ENCODE measurements around the gene SLC6A18.

Gene SLC6A18

DNA sequence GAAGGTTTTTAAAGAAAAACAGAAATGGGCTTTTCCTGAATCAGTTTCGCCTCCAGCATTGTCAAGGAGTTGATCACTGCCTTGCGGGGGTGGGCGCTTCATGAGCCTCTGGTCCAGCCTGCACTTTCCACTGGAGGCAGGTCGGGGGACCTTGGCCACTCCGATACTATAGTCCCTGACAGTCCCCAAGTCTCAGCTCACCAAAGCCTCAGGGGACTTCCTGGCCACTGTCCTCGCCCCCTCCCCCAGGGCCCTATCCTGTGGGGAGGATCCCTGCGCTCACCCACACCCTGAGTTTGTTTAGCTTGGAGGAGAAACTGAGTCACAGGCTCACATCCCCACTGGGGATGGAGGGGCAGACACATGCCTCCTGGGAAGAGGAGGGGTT, 22.4 kb upstream of the SLC6A18 start:
- DNase-seq (ENCODE audit: low read depth): no peak

DNA sequence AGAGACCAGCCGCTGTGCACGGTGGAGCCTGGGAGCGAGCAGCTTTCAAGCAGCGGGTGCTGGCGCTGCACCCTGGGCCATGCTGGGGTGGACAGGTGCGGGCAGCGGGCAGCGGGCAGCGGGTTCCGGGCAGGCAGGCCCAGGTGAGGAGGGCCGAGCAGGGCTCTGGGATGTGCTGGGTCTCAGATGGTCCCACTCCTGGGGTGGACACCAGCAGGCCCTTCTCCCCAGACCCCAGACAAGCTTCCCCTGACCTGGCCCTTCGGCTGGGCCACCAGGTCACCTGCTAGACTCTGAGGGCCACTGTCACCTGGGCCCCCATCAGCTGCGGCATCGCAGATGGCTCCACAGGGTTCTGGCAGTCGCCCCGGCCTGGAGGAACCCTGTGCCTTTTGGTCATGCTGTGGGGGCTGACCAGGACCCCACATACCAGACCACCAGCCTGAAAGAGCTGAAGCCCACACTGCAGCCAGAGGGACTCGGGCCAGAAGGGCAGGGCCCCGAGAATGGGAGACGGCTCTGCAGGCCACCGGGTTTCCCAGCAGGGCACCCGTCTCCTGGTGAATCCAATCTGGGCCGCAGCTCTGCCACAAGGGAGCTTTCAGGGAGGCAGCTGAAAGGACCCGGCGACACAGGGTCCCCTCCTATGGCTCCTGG, 21.7 kb upstream of the SLC6A18 start:
- DNase-seq (ENCODE audit: low read depth): no peak

DNA sequence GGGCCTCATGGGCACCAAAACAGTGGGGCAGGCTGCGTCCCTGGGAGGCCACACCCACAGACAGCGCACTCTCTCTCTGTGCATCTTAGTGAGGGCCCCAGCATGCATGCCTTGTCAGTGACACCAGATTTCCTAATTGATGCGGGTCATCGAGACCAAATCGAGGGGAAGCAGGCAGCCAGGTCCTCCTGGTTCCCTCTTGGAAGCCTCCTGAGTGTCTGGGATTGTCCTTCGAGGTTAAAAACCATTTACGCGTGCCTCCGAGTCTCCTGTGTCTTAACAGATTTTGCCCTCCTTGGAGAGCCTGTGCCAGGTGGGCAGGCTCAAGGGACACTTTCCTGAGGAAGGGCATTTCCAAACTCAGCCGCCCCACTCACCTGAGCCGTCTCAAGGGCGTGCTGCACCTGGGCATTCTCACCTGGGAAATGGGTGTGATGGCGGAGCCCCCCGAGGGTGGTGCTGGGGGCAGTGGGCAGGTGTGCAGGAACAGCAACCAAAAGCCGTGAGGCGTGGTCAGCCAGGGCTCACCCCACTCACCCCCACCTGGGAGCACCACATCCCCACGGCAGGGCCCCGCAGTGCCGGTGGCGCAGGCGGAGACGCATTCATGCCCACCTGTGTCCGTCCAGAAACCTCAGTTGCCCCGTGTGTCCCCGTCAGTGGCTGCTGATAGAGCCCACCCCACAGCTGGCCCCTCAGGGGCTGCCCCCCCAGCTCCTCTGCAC, 21.1 kb upstream of the SLC6A18 start:
- DNase-seq (ENCODE audit: low read depth): no peak

DNA sequence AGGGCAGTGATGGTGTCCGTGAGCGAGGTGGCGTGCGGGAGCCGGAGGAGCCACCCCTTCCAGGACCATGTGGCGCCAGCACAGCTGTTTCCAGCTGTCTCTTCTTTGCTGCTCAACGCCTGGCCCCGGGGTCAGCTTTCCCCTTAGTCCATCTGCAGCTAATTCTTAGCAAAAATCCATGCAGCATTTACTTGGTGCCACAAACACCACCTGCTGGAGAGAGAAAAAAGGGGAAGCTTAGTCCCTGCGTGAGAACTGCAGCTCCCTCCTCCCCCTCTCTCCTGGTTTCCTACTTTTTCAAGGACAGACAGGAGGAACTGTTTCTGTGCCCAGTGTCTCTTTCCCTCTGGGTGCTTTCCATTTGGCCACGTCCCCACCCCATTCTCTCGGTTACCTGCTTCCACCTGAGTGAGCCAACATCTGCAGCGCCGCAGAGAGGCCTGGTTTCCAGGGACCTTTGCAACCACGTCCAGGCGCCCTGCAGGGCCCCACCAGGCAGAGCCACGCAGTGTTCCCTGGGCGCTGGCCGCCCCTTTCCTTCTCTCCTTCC, 20.4 kb upstream of the SLC6A18 start:
- DNase-seq (ENCODE audit: low read depth): peak; percentile 24

DNA sequence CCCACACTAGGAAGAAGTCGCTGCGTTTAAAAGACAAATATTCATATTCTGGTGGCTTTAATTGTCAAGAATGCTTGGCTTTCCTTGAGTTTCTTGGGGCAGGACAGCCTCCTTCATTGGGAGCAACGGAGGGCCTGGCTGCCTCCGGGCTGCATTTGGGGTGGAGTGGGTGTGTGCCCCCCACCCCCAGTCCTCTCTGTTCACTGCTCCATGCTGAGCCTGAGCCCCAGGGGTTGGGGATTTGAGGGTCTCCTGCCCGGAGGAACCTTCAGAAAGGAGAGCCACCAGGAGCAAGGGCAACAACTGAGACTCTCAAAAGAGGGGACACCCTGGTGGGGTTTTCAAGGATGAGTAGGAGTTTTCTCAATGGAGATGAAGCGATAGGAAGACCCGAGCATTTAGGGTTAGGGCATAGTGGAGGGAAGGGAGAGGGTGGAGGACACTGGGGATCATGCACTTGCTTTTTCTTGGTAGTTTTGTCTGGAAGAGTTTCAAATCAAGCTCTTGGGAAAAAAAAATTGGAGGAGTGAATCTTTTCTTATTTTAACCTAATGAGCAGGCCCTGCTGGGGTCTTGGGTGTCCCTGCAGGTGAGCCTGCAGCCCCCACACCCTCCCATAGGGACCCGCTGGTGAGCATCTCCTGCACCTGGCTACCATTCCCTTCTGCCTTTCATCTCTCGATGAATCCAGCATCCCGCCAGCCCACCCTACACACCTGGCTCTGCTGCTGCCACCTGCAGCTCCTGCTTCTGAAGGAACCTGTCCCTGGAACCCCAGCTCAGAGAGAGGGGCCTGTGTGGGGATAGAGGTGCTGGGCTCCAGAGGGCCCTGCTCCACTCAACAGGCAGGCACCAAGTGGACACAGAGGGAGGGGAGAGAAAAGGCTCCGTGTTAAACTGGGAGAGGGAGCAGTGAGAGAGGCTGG, 19.7 kb upstream of the SLC6A18 start:
- DNase-seq (ENCODE audit: low read depth): no peak

DNA sequence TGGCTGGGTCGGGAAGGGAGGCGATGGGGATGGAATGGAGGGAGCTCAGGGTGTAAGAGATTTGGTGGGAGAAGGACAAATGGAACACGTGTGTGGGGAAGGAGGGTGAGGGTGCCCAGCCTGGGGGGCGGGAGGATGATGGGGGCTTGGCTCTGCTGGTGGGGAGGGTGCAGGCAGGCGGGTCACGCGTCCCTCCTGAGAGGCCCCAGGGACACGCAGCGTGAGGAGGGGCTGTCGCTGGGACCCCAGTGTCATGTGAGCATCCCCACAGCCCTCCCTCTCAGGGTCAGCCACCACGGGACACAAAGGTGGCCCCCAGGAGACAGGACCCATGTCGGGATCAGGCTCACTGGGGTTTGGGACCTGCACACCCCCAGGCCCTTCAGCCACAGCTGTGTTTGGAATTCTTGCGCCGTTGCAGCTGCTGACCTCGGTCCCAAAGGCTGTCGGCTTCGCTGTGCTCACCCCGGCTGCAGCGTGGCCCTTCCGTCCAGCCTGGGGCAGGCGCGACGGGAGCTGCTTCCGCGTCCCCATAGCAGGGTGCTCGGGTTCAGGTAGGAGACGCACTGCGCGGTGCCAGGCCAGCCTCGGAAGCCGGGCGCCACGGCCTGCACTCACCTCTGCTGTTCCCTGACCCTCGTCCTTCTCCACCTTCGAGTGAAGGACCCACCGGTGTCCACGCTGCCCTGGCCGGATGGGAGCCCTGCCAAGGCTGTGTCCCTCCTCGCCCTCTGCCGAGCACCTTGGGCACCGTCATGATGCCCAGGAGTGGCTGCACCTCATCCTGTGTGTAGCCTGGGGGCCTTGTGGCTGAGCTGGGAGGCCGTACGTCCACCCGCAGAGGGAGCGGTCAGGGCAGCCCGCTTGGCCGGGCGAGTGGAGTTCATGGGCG, 18.4 kb upstream of the SLC6A18 start:
- DNase-seq (ENCODE audit: low read depth): no peak

DNA sequence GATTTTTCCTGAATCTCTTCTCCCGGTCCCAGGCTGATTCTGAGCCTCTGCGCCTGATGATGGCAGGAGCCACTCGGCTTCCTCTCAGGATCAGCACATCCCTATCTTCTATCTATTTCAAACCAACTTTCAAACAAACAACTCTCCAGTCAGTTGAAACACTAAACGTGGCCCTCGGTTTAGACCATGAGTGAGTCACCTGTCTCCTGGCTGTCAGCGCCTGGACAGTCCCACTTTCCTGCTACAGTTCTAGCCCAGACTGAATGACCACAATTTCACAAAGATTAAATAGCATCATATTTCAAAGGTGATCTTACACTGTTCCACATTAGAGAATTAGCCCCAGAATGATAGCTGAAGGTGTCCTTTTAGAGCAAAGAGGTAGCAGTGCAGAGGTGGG, 17.6 kb upstream of the SLC6A18 start:
- no peak for DNase-seq (ENCODE audit: low read depth)

DNA sequence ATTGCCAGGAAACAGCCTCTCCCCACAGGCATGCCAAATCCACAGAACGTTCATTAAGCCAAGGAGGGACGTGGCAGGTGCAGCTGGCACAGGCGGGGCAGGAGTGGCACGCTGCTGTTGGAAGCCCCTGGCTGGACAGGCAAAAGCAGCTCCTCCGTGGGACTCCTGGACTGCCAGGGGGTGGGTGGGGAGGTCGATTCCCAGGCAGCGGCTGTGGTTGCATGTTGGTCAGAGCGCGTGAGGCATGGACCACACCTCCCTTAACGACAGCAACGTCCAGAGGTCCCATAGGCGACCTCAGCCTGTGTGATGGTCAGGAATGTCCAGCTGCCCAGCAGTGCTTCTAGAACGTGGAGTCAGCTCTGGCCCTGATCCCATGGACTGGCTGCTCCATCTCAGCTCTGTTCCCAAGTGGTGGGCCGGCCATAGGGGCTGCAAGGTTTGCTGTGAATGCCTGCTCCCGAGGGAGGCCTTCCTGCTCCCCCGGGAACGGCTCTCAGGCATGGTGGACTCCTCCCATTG, 16.9 kb upstream of the SLC6A18 start:
- DNase-seq (ENCODE audit: low read depth): no peak

DNA sequence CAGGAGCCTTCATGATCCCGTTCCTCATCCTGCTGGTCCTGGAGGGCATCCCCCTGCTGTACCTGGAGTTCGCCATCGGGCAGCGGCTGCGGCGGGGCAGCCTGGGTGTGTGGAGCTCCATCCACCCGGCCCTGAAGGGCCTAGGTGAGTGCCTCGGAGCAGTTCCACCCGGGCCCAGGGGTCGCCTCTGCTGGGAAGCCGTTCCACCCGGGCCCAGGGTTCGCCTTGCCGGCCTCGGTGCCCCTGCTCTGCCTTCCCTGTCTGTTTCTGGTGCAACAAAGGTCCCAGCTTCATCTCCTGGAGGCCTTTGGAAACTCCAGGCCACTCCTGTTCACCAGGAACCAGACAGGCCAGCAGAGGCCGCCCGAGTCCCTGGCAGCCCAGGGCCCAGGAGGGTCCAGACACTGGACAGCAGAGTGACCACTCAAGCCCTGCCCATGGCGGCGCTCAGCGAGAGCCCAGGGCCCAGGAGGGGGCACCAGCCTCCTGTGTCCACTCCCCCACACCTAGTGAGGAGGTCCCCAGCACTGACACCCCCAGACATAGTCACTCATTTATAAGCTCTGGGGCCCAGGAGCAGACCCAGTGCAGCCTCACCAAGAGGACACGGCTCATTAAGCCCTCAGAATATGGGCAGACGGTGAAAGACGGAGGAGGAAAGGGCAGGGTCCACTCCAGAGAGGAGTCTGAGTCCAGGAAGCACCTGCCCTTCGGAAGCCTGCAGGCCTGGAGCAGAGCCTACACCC, 16.3 kb upstream of the SLC6A18 start:
- DNase-seq (ENCODE audit: low read depth): peak; percentile 5

DNA sequence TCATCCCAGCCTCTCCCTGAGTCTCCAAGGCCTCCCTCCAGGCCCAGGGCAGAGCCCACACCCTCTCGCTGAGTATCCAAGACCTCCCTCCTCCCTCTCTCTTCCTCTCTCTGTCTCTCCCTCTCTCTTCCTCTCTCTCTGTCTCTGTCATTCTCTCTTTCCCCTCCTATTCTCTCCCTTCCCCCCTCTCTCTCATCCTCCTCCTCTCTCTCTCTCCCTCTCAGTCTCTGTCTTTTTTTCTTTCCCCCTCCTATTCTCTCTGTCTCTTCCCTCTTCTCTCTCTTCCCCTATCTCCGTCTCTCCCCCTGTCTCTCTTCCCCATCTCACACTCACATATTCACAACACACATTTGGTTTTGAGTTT, 15.7 kb upstream of the SLC6A18 start:
- no peak for DNase-seq (ENCODE audit: low read depth)

DNA sequence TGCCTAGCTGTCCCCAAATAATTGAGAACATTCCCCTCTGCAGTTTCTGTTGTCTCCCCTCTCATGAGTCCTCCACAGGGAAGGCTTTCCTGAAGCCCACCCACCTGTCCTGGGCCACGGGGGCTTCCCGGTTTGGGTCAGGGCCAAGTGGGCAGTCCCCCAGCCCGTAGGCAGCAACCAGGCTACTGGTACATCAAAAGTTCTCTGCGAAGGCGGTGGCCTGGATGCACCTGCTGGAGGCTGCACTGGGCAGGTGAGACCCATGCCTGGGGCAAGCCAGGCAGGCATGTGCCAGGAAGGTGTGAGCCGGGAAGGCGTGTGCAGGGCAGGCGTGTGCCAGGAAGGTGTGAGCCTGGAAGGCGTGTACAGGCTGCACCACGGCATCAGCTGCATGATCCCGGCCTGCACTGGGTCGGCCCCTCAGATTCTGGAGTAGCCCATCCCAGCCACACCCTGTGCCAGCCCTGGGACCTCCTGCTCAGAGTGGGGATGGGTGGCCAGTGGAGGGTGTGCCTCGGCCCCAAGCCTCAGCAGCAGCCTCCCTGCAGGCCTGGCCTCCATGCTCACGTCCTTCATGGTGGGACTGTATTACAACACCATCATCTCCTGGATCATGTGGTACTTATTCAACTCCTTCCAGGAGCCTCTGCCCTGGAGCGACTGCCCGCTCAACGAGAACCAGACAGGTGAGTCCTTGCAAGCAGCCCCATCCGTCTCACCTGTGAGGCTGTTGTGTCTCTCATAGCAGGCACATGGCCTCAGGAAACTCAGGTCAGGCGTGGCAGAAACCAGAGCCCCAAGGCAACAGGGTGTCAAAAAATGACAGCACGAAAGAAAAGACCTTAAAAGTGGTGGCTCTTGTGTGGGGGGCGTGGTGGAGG, 15.0 kb upstream of the SLC6A18 start:
- no peak for DNase-seq (ENCODE audit: low read depth)

DNA sequence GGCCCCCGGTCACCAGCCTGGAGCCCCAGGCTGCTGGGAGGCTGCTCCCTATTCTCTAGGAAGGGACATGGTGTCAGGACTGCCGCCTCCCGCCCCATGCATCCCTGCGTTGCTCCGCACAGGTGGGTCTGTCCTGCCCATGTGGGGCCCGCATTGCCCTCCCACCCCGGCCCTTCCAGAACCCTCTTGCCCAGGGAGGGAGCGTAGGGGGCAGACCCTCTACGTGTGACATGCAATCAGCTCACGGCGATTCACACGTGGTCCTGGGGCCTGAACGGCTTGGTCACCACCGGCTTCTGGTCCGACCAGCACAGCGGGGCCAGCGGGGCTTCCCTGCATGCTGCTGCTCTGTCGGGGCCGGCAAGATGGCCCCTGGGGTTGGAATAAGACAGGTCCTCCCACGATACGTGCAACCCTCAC, 14.3 kb upstream of the SLC6A18 start:
- DNase-seq (ENCODE audit: low read depth): no peak

DNA sequence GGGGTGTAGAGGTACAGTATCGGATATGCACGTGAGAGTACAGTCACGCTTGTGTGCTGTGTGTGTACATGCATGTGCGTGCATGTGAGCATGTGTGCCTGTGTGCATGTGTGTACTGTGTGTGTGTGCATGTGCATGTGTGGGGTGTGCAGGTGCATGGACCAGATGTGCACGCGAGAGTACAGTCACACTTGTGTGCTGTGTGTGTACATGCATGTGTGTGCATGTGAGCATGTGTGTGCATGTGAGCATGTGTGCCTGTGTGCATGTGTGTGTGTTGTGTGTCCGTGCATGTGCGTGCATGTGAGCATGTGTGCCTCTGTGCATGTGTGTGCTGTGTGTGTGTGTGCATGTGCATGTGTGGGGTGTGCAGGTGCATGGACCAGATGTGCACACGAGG, 13.5 kb upstream of the SLC6A18 start:
- no peak for DNase-seq (ENCODE audit: low read depth)

DNA sequence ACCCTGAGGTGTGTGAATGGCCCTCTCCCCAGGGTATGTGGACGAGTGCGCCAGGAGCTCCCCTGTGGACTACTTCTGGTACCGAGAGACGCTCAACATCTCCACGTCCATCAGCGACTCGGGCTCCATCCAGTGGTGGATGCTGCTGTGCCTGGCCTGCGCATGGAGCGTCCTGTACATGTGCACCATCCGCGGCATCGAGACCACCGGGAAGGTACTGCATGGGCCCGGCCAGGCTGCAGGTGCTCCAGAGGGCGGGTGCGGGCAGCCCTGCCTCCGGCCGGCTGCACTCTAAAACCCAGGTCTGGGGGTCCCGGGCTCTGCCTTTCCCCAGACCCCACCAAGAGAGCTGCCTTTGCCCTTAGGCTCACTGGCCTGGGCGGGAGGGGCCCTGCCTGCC, 12.9 kb upstream of the SLC6A18 start:
- no peak for DNase-seq (ENCODE audit: low read depth)

DNA sequence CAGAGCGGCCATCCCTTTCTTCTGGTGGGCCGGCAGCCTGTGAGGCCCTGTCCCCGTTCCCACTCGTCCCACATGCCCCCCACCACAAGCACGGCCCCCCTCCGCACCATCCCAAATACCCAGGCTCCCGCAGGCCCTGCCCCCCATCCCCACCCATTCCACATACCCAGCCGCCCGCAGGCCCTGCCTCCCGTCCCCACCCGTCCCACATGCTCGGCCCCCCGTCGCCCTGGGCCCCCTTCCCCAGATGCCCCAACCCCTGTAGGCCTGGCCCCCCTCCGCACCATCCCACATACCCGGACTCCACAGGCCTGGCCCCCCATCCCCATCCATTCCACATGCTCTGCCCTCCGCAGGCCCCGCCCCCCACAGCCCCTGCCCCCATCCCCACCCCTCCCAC, 12.3 kb upstream of the SLC6A18 start:
- no peak for DNase-seq (ENCODE audit: low read depth)

DNA sequence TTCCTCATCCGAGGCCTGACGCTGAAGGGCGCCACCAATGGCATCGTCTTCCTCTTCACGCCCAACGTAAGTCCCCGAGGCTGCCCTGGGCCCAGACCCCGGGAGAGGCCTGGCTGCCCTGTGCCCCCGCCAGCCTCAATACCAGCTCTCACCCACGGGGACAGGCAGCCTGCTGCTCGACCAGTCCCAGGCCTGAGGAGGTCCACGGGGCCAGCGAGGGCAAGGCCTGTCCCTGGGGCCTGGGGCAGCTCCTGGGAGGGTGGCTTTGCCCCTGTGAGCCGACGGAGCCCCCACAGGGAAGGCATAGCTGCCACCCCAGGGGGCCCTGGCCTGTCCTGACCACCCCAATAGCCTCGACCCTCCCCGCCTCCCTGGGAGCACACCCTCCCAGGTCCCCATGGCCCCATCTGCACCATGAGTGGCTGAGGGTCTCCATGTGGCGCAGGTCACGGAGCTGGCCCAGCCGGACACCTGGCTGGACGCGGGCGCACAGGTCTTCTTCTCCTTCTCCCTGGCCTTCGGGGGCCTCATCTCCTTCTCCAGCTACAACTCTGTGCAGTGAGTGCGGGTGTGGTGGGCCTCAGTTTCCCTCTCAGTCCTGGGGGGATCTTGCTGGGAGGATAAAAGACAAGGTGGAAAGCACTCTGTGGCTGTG, 11.5 kb upstream of the SLC6A18 start:
- DNase-seq (ENCODE audit: low read depth): no peak

DNA sequence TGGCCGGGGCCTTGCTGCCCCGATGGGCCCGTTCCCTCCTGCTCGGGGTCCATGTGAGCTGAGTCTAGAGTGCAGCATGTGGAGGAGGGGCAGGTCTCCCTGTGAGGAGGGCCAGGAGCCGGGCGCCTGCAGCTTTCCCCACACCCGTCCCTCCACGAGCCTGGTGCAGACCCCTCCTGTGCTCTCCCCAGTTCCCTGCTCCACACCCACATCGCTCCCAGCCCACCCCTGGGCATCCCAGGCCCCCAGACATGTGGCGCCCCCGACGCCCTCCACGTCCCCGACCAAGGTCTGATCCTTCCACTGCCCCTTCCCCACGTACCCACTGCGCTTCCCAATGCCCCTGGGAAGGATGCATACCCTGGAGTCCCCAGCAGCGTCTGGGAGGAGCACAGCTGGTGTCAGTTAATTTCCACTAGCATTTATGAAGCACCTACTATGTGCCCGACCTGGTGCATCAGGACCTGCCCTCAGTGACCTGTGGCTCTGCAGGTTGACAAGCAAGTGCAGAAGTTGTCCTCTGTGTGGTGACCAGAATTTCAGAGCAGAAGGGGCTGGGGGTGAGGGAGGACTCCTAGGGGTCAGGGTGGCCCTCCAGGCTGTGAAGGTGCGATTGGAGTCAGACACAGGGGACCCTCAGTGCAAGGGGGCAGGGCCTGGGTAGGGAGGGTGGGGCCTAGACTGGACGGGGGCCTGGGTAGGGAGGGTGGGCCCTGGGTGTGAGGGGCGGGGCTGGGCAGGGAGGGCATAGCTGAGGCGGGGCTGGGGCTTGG, 10.8 kb upstream of the SLC6A18 start:
- DNase-seq (ENCODE audit: low read depth): no peak

DNA sequence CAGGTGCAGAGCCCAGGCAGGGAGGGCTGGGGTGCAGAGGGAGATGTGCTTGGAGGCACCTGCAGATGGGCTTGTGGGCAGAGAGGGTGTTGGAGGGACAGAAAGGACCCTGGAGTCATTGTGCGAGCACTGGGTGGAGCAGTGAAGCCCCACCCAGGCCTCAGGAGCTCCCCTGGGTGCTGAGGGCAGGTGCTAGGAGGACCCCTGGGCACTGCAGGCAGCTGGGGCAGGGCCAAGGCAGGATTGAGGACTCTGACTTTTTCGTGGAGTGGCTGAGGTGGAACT, 10.3 kb upstream of the SLC6A18 start:
- no peak for DNase-seq (ENCODE audit: low read depth)

Measured in amniotic epithelial cell (primary cell).